H9 (cell line): Measurements from ENCODE around the gene SLC24A3. TPM values are rescaled to one million over a fixed set of nuclear protein-coding genes. Genes with fewer than 3 reads are reported as not detected.

Source experiments
- DNase-seq: peaks from one replicate; pipeline ENCODE4 v3.0.0-alpha.2; 2017
- H2AFZ ChIP-seq: one replicate; pipeline ENCODE4 v1.6.1; 2013; ENCODE audit warnings: mild to moderate bottlenecking, low read length, control low read depth, moderate library complexity
- H2AK5ac ChIP-seq: 2 replicates; pipeline ENCODE4 v1.6.1; 2013; ENCODE audit warnings: low read length, control low read depth, mixed read lengths; ENCODE audit not compliant: insufficient read length
- H2BK120ac ChIP-seq: one replicate; pipeline ENCODE4 v1.6.1; 2013; ENCODE audit warnings: low read depth, mild to moderate bottlenecking, low read length, control low read depth, inconsistent platforms; ENCODE audit not compliant: poor library complexity, severe bottlenecking
- H2BK12ac ChIP-seq: 2 replicates; pipeline ENCODE4 v1.6.1; 2013; ENCODE audit warnings: low read length, control low read depth, mixed read lengths, low read depth; ENCODE audit not compliant: insufficient read length
- H2BK15ac ChIP-seq: 2 replicates; pipeline ENCODE4 v1.6.1; 2013; ENCODE audit warnings: low read depth, low read length, control low read depth
- H2BK20ac ChIP-seq: one replicate; pipeline ENCODE4 v1.6.1; 2013; ENCODE audit warnings: low read depth, mild to moderate bottlenecking, low read length, control low read depth, inconsistent platforms; ENCODE audit not compliant: poor library complexity, severe bottlenecking
- H2BK5ac ChIP-seq: 2 replicates; pipeline ENCODE4 v1.6.1; 2013; ENCODE audit warnings: low read length, control low read depth, mixed read lengths; ENCODE audit not compliant: insufficient read length
- H3K14ac ChIP-seq: 2 replicates; pipeline ENCODE4 v1.6.1; 2013; ENCODE audit warnings: low read length, control low read depth; ENCODE audit not compliant: insufficient read depth
- H3K18ac ChIP-seq: 2 replicates; pipeline ENCODE4 v1.6.1; 2013; ENCODE audit warnings: low read depth, mild to moderate bottlenecking, mixed read lengths, low read length, control low read depth; ENCODE audit not compliant: insufficient read length
- H3K23ac ChIP-seq: 2 replicates; pipeline ENCODE4 v1.6.1; 2013; ENCODE audit warnings: low read length, control low read depth, mixed read lengths, low read depth; ENCODE audit not compliant: insufficient read length
- H3K23me2 ChIP-seq: 2 replicates; pipeline ENCODE4 v1.6.1; 2013; ENCODE audit warnings: low read depth, mild to moderate bottlenecking, mixed read lengths, low read length, control low read depth; ENCODE audit not compliant: insufficient read length, poor library complexity, severe bottlenecking
- H3K27ac ChIP-seq: 2 replicates; pipeline ENCODE4 v1.5.1; 2013; ENCODE audit warnings: low read length, control low read depth, mixed read lengths, low read depth; ENCODE audit not compliant: insufficient read length
- H3K27me3 ChIP-seq: 2 replicates; pipeline ENCODE4 v1.6.1; 2013; ENCODE audit warnings: low read length, control low read depth, inconsistent platforms; ENCODE audit not compliant: insufficient read depth
- H3K4ac ChIP-seq: 2 replicates; pipeline ENCODE4 v1.6.1; 2013; ENCODE audit warnings: low read depth, mild to moderate bottlenecking, control low read depth, inconsistent platforms, low read length, moderate library complexity
- H3K4me1 ChIP-seq: 2 replicates; pipeline ENCODE4 v1.6.1; 2013; ENCODE audit warnings: low read length, control low read depth, inconsistent platforms; ENCODE audit not compliant: insufficient read depth
- H3K4me2 ChIP-seq: 2 replicates; pipeline ENCODE4 v1.6.1; 2013; ENCODE audit warnings: low read length, control low read depth, mixed read lengths; ENCODE audit not compliant: insufficient read length, insufficient read depth
- H3K56ac ChIP-seq: 2 replicates; pipeline ENCODE4 v1.6.1; 2013; ENCODE audit warnings: low read depth, mild to moderate bottlenecking, mixed read lengths, low read length, control low read depth; ENCODE audit not compliant: insufficient read length
- H3K79me1 ChIP-seq: 2 replicates; pipeline ENCODE4 v1.6.1; 2013; ENCODE audit warnings: low read depth, mild to moderate bottlenecking, moderate library complexity, low read length, control low read depth, inconsistent platforms; ENCODE audit not compliant: insufficient read depth, poor library complexity, severe bottlenecking
- H3K79me2 ChIP-seq: 2 replicates; pipeline ENCODE4 v1.6.1; 2013; ENCODE audit warnings: low read length, control low read depth, inconsistent platforms; ENCODE audit not compliant: insufficient read depth
- H3K9ac ChIP-seq: 2 replicates; pipeline ENCODE4 v1.6.1; 2013; ENCODE audit warnings: low read length, control low read depth, mixed read lengths; ENCODE audit not compliant: insufficient read length; ENCODE audit errors: extremely low read depth
- H3K9me3 ChIP-seq: one replicate; pipeline ENCODE4 v1.6.1; 2013; ENCODE audit warnings: low read depth, low read length, inconsistent platforms; ENCODE audit not compliant: control insufficient read depth
- H3T11ph ChIP-seq: one replicate; pipeline ENCODE4 v1.6.1; 2013; ENCODE audit warnings: mild to moderate bottlenecking, low read length, control low read depth, inconsistent platforms
- H4K20me1 ChIP-seq: one replicate; pipeline ENCODE4 v1.6.1; 2013; ENCODE audit not compliant: control insufficient read depth, insufficient read length, insufficient read depth
- H4K5ac ChIP-seq: 2 replicates; pipeline ENCODE4 v1.6.1; 2013; ENCODE audit warnings: low read depth, mild to moderate bottlenecking, mixed read lengths, low read length, control low read depth; ENCODE audit not compliant: insufficient read length
- H4K8ac ChIP-seq: replicated peaks from 2 replicates; pipeline ENCODE4 v1.6.1; 2013; ENCODE audit warnings: low read length, control low read depth, mixed read lengths, low read depth; ENCODE audit not compliant: insufficient read length
- H4K91ac ChIP-seq: 2 replicates; pipeline ENCODE4 v1.6.1; 2013; ENCODE audit warnings: low read depth, mild to moderate bottlenecking, moderate library complexity, mixed read lengths, low read length, control low read depth; ENCODE audit not compliant: insufficient read length
- H3K27ac Mint-ChIP-seq, 3 experiments: 2 replicates in 2 of 3; 3 replicates in 1 of 3; pipeline ENCODE4 v1.8.0; 2020 to 2021; ENCODE audit warnings: mixed read lengths in 3 of 3, mild to moderate bottlenecking in 1 of 3, moderate library complexity in 1 of 3
- H3K27me3 Mint-ChIP-seq: 2 replicates; pipeline ENCODE4 v1.8.0; 2021; ENCODE audit warnings: low read depth, mild to moderate bottlenecking, moderate library complexity, mixed read lengths
- H3K36me3 Mint-ChIP-seq, 3 experiments: 2 replicates in 2 of 3; 3 replicates in 1 of 3; pipeline ENCODE4 v1.8.0; 2020 to 2021; ENCODE audit warnings: low read depth in 3 of 3, mixed read lengths in 3 of 3; ENCODE audit not compliant: insufficient read depth in 1 of 3
- H3K4me1 Mint-ChIP-seq, 2 experiments: 2 replicates each; pipeline ENCODE4 v1.8.0; 2020; ENCODE audit warnings: mixed read lengths in 2 of 2
- H3K4me3 Mint-ChIP-seq, 2 experiments: 2 replicates in 1 of 2; 3 replicates in 1 of 2; pipeline ENCODE4 v1.8.0; 2020 to 2021; ENCODE audit warnings: mild to moderate bottlenecking in 2 of 2, mixed read lengths in 2 of 2, moderate library complexity in 1 of 2
- H3K9me3 Mint-ChIP-seq, 2 experiments: 2 replicates in 1 of 2; 3 replicates in 1 of 2; pipeline ENCODE4 v1.8.0; 2020; ENCODE audit warnings: mild to moderate bottlenecking in 2 of 2, mixed read lengths in 2 of 2, moderate library complexity in 1 of 2
- CTCF ChIP-seq: fragments of 200-600 bp; sonication (generic); conservative IDR thresholded peaks from 3 replicates; pipeline ENCODE4 v1.8.0; 2021; ENCODE audit warnings: antibody characterized with exemption, mild to moderate bottlenecking
- WGBS: extraction: QIAGEN DNeasy Blood & Tissue Kit; methylation state at CpG from one replicate; pipeline ENCODE4 v1.1.7; 2013; ENCODE audit warnings: missing lambda C conversion rate, low lambda C conversion rate, mixed read lengths; ENCODE audit not compliant: insufficient read length; ENCODE audit errors: extremely low coverage; 5-methylcytosine and 5-hydroxymethylcytosine counted together
- total RNA-seq: library from RNA; stranded (reverse); gene quantifications from 2 replicates; pipeline ENCODE4 v1.2.1, GENCODE V29; 2021

The SLC24A3 gene
- total RNA-seq, 1 experiment from 2014 or later, result 0.83 TPM

DNA sequence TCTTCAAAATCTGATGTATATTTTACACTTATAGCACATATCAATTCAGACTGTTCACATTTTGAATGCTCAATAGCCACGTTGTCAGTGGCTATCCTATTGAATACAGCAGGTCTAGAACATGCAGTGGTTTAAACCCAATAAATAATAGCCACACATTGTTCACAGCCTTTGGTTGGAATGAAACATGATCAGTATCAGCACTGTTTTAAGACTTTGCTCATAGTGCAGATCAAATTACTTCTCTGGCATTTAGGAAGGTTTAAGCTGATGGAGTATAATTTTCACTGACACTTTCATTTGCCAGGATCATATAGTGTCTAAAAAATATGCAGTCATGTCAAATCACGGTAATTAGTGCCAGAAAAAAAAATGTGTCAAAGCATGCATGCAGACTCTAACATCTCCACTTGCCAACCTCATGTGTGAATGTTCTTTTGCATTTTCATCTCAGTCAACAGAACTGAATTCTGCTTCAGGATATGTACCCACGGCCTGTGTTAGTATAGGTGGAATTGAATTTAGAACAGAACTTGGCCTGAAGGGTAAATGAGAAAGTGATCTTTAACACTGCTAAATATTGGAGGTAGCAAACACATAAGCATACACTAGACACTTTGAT is 184.1 kb downstream of the SLC24A3 start:
- Histone ChIP-seq H3K56ac (no peak overlapping the region), H2BK5ac (no peak overlapping the region), H3K79me2 (no peaks in the 10 kb centered on the region), H3K23ac (no peak overlapping the region), H4K8ac (no peak overlapping the region), H4K91ac (no peak overlapping the region), H2BK120ac (no peak overlapping the region), H2AK5ac (no peak overlapping the region), H3K18ac (no peak overlapping the region), H2AFZ (no peak overlapping the region), H3K9me3 (no peaks in the 10 kb centered on the region), H2BK20ac (no peak overlapping the region), H3K23me2 (no peaks in the 10 kb centered on the region), H3T11ph (no peak overlapping the region), H3K4me1 (no peaks in the 10 kb centered on the region), H3K14ac (no peak overlapping the region), H2BK12ac (no peak overlapping the region), H3K4ac (no peak overlapping the region), H3K27me3 (no peaks in the 10 kb centered on the region), H3K79me1 (no peaks in the 10 kb centered on the region), H4K20me1 (no peaks in the 10 kb centered on the region), H4K5ac (no peak overlapping the region), H3K4me2 (no peak overlapping the region), H2BK15ac (no peak overlapping the region), H3K27ac (no peak overlapping the region), H3K9ac (no peak overlapping the region)
- H3K4me1 Mint-ChIP-seq, result no peaks in the 10 kb centered on the region
- peaks cover 10 to 17% (median 15%) of the 10 kb centered on the region in 3 experiments for H3K36me3 Mint-ChIP-seq
- no CpG with 5 or more reads among the region's 3 CpGs for WGBS
- H3K27ac Mint-ChIP-seq, result no peak overlapping the region
- peaks cover 1% of the 10 kb centered on the region; the same call in 1 of the 2 replicates for H3K27me3 Mint-ChIP-seq
- TF ChIP-seq CTCF, result no peak
- H3K4me3 Mint-ChIP-seq, result no peak overlapping the region
- peaks cover 10 to 19% of the 10 kb centered on the region in 2 experiments for H3K9me3 Mint-ChIP-seq
- no peak for DNase-seq
